Left colon (tissue), 2 donors: Measurements from ENCODE around the gene ABCC11. TPM values are rescaled to one million over a fixed set of nuclear protein-coding genes. Genes with fewer than 3 reads are reported as not detected.
"Not testable (repeated sequence)": the region's sequence is repeated elsewhere in the genome, so short reads cannot be mapped to it uniquely, and the experiment has no call there.

Experiments used
- ATAC-seq: fragments of 200-7000 bp; cut with Tn5 transposase; one replicate; pipeline ENCODE4 v1.9.1; 2020; ENCODE audit warnings: mild to moderate bottlenecking, moderate library complexity
- DNase-seq, 2 donors: peaks; one replicate each; pipeline ENCODE4 v3.0.0-alpha.2; 2020
- intact Hi-C, 2 donors: fragments of 100-400 bp; cut with DNase I in 1 of 2; cut with micrococcal nuclease in 1 of 2; formaldehyde crosslinking; loops; one replicate each; pipeline versions ENCODE4 v1.11.2 to v1.14.0; 2022; cut with DNase I, micrococcal nuclease
- total RNA-seq, 2 donors: library from RNA; stranded (reverse); fragmentation: NEBNext Ultra II Directional; extraction: Animal tissue kit (Norgen Biotek cat#: 25700); gene quantifications; one replicate each; pipeline ENCODE4 v1.2.1, GENCODE V29; 2021
- donor health status: DM: no; HTN: no; CAD: no.
- donor health status: DM: yes; HTN: yes; CAD: no.

Gene ABCC11
- total RNA-seq, 2 donors from 2014 or later: 0.34 to 0.61 TPM

- intact Hi-C loops: no loop called here
These were observed 73.5 kb downstream of the ABCC11 start for GRCh38 chr16:48173889-48174288.

GRCh38 chr16:48172682-48173081 lies 74.7 kb downstream of the ABCC11 start:
- DNase-seq (no peak), ATAC-seq (no peak)
- intact Hi-C loops: no loop called here

More at GRCh38 chr16:48173889-48174288, 73.5 kb downstream of the ABCC11 start:
- no peak for ATAC-seq
- no peak for DNase-seq

- ATAC-seq: no peak
- DNase-seq: no peak
- intact Hi-C loops: loop anchor here in 1 of 2 donors (10.0 kb wide), 1 partner anchor 1025 kb away; the partner anchor contains the start of gene NETO2
These were observed 77.4 kb downstream of the ABCC11 start for GRCh38 chr16:48169896-48170295.

DNA sequence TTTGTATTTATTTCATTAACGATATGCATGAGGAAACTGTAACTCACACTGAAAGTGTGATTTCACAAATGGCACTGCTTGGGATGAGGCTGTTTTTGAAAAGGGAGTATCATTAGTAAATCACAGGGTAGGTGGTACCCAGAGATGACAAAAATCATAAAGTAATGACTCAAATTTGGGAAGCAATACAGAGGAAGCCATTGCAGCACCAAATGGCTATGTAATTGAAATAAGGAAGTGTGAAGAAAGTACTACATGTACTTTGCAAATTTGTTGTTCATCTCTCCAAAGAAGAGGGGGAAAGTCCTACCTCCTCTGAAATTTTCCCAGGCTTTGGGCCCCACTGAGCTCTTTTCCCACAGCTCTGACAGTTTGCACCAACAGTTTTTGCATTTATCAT lies 79.3 kb downstream of the ABCC11 start:
- ATAC-seq (no peak), DNase-seq (no peak)
- intact Hi-C loops: loop anchor here in 1 of 2 donors (10.0 kb wide), 1 partner anchor 1023 kb away; the partner anchor contains the start of gene NETO2

- not testable (repeated sequence) for DNase-seq, ATAC-seq
- intact Hi-C loops: loop anchor here in 1 of 2 donors (10.0 kb wide), 1 partner anchor 1022 kb away; the partner anchor contains the start of gene NETO2
These were observed 80.7 kb downstream of the ABCC11 start for GRCh38 chr16:48166617-48167016.

DNA sequence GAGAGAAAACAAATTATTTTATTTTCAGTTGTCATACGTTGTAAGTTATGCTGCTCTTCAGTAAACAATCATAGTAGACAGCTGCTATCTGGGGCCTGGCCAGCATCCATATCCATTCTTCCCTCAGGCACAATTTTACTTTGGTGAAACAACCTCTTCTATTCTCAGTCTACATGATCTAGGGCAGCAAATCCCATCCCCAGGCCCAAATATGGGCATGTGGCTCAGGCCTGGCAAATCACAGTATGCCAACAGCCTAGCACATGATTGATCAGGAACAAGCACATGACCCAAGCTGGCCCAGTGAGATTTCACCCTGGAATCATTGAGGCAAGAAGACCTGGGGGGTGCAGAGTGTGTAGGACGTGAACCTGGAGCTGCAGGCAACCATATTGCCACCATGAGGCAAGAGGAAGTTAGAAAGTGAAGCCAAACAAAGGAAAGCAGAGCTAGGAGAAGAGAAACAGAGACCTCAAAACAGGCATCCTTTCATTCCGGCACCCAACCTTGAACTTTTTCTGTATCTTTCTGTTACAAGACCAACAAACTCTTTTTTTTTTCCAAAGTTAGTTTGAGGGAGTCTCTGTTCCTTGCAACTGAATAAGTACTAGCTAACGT lies 81.3 kb downstream of the ABCC11 start:
- ATAC-seq (no peak), DNase-seq (no peak)
- intact Hi-C loops: loop anchor here in 1 of 2 donors (10.0 kb wide), 1 partner anchor 1021 kb away; the partner anchor contains the start of gene NETO2

DNA sequence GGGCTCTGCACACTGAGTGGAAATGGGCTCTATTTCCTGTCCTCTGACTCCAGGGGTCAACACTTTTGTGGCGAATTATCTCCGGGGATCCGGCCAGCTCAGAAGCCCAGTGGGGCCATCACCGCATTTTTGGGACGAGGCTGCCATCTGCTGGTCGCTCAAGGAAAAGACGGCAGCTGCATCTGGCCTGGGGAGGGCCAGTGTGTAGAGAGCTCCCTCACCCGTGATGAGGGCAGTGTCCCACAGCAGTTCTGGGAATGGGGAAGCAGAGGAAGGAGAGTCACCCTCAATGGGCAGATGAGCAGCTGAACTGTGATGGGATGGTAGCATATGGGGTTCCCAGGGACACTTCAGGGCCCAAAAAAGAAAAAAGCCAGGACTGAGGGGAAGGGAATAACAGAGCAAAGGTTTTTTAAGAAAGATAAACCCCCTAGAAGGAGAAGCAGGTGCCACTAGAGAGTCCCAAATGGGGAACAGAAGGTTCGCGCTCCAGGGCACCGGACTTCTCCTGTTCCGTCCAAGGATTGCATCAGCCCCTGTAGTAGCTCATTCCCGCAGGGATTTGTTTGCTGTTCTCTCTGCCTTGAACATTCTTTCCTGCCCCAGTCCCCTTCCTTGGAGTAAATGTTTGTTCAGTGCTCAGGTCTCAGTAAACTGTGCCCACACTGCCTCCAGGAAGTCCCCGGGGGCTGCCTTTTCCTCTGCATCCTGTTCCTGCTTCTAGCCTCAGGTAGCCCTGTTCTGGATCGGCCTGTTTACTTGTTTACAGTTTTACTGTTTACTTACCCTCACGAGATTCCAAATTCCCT lies 82.2 kb downstream of the ABCC11 start:
- DNase-seq (peak; percentile 48 to 71), ATAC-seq (peak; percentile 97)
- intact Hi-C loops: loop anchor here in 1 of 2 donors (10.0 kb wide), 1 partner anchor 1020 kb away; the partner anchor contains the start of gene NETO2

- intact Hi-C loops: loop anchor here in 1 of 2 donors (10.0 kb wide), 1 partner anchor 1018 kb away; the partner anchor contains the start of gene NETO2
- ATAC-seq (no peak), DNase-seq (no peak)
These were observed 84.4 kb downstream of the ABCC11 start for GRCh38 chr16:48162839-48163410.

GRCh38 chr16:48161906-48162305 lies 85.4 kb downstream of the ABCC11 start:
- intact Hi-C loops: loop anchor here in 1 of 2 donors (10.0 kb wide), 1 partner anchor 1017 kb away; the partner anchor contains the start of gene NETO2
- no peak for DNase-seq
- ATAC-seq: no peak

DNA sequence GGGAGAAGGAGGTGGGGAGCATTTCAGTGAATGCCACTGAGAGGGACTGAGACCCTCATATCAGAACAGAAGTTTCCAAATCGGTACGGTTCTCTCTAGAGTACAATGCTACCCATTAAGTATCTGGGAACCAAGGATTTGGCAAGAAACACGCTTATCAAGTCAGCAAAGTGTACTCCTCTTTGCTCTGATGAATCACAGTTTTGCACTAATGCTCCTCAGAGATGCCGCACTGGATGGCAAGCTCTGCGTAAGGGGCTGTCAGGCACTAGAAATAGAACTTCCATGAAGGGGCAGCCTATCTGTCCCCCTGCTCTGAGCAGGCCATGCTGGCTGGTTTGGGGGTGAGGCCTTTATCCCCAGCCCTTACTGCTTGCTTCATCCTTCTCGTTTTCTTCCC lies 86.8 kb downstream of the ABCC11 start:
- ATAC-seq (no peak), DNase-seq (no peak)
- intact Hi-C loops: loop anchor here in 1 of 2 donors (10.0 kb wide), 1 partner anchor 1016 kb away; the partner anchor contains the start of gene NETO2

DNA sequence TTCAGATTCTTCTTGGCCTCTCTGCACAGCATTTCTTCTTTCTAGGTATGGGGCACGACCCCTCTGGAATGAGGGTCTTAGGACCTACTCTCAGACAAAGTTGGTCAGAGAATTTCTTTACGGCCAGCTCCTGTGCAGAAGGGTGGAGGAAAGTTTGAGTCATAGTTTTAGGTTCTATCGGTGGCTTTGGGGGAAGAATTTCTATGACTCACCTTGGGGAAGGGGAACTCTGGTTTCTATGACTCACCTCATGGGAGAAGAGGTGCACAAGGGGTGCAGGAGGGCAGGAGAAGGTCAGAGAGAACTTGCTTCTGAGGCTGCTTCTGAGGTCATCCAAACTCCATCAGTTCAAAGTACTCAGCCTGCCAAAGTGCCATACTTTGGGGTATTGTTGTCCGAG lies 89.0 kb downstream of the ABCC11 start:
- ATAC-seq (no peak), DNase-seq (no peak)
- intact Hi-C loops: loop anchor here in 1 of 2 donors (10.0 kb wide), 1 partner anchor 1123 kb away; no protein-coding TSS in a partner anchor

GRCh38 chr16:48157794-48158193 lies 89.5 kb downstream of the ABCC11 start:
- DNase-seq (no peak), ATAC-seq (no peak)
- intact Hi-C loops: loop anchor here in 1 of 2 donors (10.0 kb wide), 1 partner anchor 1123 kb away; no protein-coding TSS in a partner anchor

GRCh38 chr16:48157302-48157701 lies 90.0 kb downstream of the ABCC11 start:
- ATAC-seq (no peak), DNase-seq (no peak)
- intact Hi-C loops: loop anchor here in 1 of 2 donors (10.0 kb wide), 1 partner anchor 1123 kb away; no protein-coding TSS in a partner anchor

DNA sequence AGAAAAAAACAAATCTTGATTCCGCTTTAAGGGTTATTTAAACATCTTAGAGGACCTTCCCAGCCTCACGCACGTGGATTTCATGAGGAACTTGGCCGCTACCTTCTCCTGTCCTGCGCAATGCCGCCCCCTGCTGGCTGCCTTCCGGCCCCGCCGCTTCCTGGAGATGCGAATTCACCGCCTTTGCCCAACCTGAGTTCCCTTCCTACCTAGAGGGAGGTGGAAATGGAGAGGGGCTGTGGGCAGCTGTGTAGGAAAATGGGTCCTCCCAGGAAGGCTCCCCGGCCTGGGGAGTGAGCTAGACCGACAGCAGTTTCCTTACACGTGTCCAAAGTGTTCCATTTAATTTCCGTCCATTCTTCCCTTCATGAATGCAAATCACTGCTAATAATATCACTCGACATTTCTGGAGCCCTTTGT lies 90.5 kb downstream of the ABCC11 start:
- intact Hi-C loops: loop anchor here in 1 of 2 donors (10.0 kb wide), 1 partner anchor 1122 kb away; no protein-coding TSS in a partner anchor
- DNase-seq: peak; percentile 49 to 88
- peak; percentile 78 for ATAC-seq

DNA sequence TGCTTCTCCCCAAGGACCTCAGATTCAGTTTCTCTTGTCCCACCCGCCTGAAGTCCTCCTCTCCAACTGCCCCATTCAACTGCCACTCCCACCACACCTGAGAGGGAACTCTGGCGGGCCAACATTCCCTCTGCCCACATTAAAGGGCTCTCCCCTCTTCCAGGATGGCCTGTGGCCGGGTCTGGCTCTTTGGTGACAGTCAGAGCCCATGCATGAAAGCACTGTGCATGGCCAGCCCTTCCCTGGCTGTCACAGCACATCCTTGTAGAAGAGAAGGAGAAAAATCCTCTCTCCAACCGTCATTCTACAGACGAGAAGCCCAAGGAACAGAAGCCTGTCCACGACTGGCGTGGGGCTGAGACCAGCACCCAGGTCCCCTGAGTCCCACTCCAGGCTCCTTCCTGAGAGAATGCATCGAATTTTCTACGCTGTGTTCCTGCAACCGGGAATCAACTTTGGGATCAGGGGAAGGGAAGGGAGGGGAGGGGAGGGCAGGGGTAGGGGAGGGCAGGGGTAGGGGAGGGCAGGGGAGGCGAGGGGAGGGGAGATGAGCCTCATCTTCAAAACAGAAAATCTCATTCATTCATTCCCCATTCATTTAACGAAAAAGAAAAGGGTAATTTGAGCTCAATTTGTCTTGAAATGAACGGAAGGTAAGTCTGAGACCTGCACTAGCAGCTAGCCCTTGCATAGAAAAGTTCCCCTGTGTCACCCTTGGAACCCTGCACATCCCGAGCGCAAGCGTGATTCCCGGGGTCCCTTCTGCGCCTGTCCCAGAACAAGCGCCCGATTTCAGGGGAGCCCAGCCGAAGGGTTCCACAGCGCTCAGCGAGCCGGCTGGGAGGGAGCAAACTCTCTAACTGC lies 91.2 kb downstream of the ABCC11 start, which contains the start of gene ABCC12:
TSS of gene ABCC12 (minus strand) at position 68 of the 864 bp plus-strand sequence. CDS start 9,569 bp downstream, outside the sequence.
- DNase-seq (no peak), ATAC-seq (no peak)
- intact Hi-C loops: loop anchor here in 1 of 2 donors (10.0 kb wide), 1 partner anchor 1121 kb away; no protein-coding TSS in a partner anchor

GRCh38 chr16:48153774-48154173 lies 93.6 kb downstream of the ABCC11 start:
- ATAC-seq (no peak), DNase-seq (no peak)
- intact Hi-C loops: loop anchor here in 1 of 2 donors (10.0 kb wide), 1 partner anchor 1119 kb away; no protein-coding TSS in a partner anchor

DNA sequence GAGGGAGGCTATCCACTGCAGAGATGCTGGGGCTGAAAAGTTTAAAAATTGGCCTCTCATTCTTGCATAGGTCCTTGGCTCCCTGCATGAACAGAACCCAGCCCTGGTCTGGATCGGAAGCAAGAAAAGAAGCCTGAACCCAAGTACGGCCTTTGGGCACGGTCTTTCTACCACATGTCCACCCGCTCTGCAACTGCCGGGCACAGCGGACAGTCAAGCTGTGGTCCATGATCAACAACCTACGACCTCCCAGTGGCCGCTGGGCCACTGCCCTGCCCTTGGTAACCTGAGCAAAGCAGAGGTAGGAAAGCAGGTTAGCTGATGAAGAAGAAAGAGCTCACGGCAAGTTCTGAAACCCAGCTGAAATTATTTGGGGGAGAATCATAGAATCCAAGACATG lies 95.1 kb downstream of the ABCC11 start:
- intact Hi-C loops: loop anchor here in 1 of 2 donors (10.0 kb wide), 1 partner anchor 1117 kb away; no protein-coding TSS in a partner anchor
- DNase-seq: no peak
- no peak for ATAC-seq
